NCI-H2227 (cell line): ENCODE measurements around the gene KLHL29.

ENCODE experiments used
- DNase-seq: peaks from one replicate; lab custom pipeline; 2025; ENCODE audit not compliant: unreplicated experiment; lab: John Stamatoyannopoulos, UW

The KLHL29 gene

GRCh38 chr2:23446916-23447315, 61.9 kb downstream of the KLHL29 start:
- DNase-seq = no peak

GRCh38 chr2:23447405-23447804, 62.4 kb downstream of the KLHL29 start:
- no peak for DNase-seq

- DNase-seq = no peak
Measured at GRCh38 chr2:23448906-23449305, 63.9 kb downstream of the KLHL29 start.

GRCh38 chr2:23449413-23449812, 64.4 kb downstream of the KLHL29 start:
- DNase-seq = no peak

- DNase-seq = no peak
Measured at GRCh38 chr2:23449831-23450331, 64.9 kb downstream of the KLHL29 start.

- DNase-seq = no peak
Measured at GRCh38 chr2:23452372-23452771, 67.4 kb downstream of the KLHL29 start.

- no peak for DNase-seq
Measured at GRCh38 chr2:23452853-23453420, 68.0 kb downstream of the KLHL29 start.

GRCh38 chr2:23453432-23453831, 68.5 kb downstream of the KLHL29 start:
- DNase-seq = no peak

GRCh38 chr2:23453836-23454460, 69.0 kb downstream of the KLHL29 start:
- DNase-seq = no peak

- no peak for DNase-seq
Measured at GRCh38 chr2:23454501-23455120, 69.6 kb downstream of the KLHL29 start.

- no peak for DNase-seq
Measured at GRCh38 chr2:23456396-23456795, 71.4 kb downstream of the KLHL29 start.

- DNase-seq = no peak
Measured at GRCh38 chr2:23456881-23457760, 72.1 kb downstream of the KLHL29 start.

GRCh38 chr2:23457990-23458682, 73.2 kb downstream of the KLHL29 start:
- DNase-seq = no peak

GRCh38 chr2:23459032-23459431, 74.1 kb downstream of the KLHL29 start:
- DNase-seq = no peak

GRCh38 chr2:23460228-23460627, 75.2 kb downstream of the KLHL29 start:
- no peak for DNase-seq

GRCh38 chr2:23460993-23461392, 76.0 kb downstream of the KLHL29 start:
- DNase-seq = no peak

GRCh38 chr2:23464156-23464555, 79.2 kb downstream of the KLHL29 start:
- no peak for DNase-seq

GRCh38 chr2:23464905-23465537, 80.0 kb downstream of the KLHL29 start:
- no peak for DNase-seq

- DNase-seq = peak; percentile 9
Measured at GRCh38 chr2:23465936-23466335, 81.0 kb downstream of the KLHL29 start.

GRCh38 chr2:23467618-23468017, 82.6 kb downstream of the KLHL29 start:
- DNase-seq = no peak
